GM12878 (cell line): ENCODE measurements around the gene FOSB. TPM values are rescaled to one million over a fixed set of nuclear protein-coding genes. Genes with fewer than 3 reads are reported as not detected.

ENCODE experiments used
- BACH1 ChIP-seq: fragments of 450-650 bp; IDR thresholded peaks from 2 replicates; pipeline ENCODE4 v1.6.1; 2017; ENCODE audit warnings: mild to moderate bottlenecking, borderline replicate concordance
- CBFB ChIP-seq: IDR thresholded peaks from 2 replicates; pipeline ENCODE4 v1.6.1; 2016; ENCODE audit warnings: antibody characterized with exemption, low read depth
- HDAC2 ChIP-seq: fragments of 200-600 bp; sonication (generic); IDR thresholded peaks from 2 replicates; pipeline ENCODE4 v1.6.1; 2017
- KLF5 ChIP-seq: fragments of 450-650 bp; IDR thresholded peaks from 2 replicates; pipeline ENCODE4 v1.6.1; 2014; ENCODE audit warnings: mild to moderate bottlenecking; ENCODE audit not compliant: partially characterized antibody
- NFYB ChIP-seq: IDR thresholded peaks from 2 replicates; pipeline ENCODE4 v1.6.1; 2011; ENCODE audit warnings: low read depth, mild to moderate bottlenecking, low read length, improper control_type of control experiment, moderate library complexity; ENCODE audit not compliant: insufficient read depth
- PAX8 ChIP-seq: fragments of 450-650 bp; IDR thresholded peaks from 2 replicates; pipeline ENCODE4 v1.6.1; 2017; ENCODE audit warnings: mild to moderate bottlenecking, moderate library complexity
- TAF1 ChIP-seq: IDR thresholded peaks from 2 replicates; pipeline ENCODE4 v1.6.1; 2011; ENCODE audit warnings: mild to moderate bottlenecking, low read depth, low read length, borderline replicate concordance
- ZNF384 ChIP-seq: IDR thresholded peaks from 2 replicates; pipeline ENCODE4 v1.6.1; 2012; ENCODE audit warnings: low read depth, mild to moderate bottlenecking, low read length, improper control_type of control experiment, borderline replicate concordance
- polyA plus RNA-seq, 11 experiments: library from polyadenylated mRNA; depleted of rRNA in 4 of 11; unstranded in 6 of 11; stranded (reverse) in 5 of 11; fragments of >200 nt; fragmentation: Nextera tagmentation in 4 of 11; fragmentation: Illumina TruSeq in 1 of 11; extraction: Ambion mirVana in 4 of 11; extraction: Trizol in 1 of 11; gene quantifications; 1 replicate in 1 of 11; 2 replicates in 10 of 11; pipeline versions ENCODE4 v1.2.1 to v1.2.3, GENCODE V29; 2011 to 2016; ENCODE audit warnings: inconsistent platforms in 2 of 11, missing spikeins in 2 of 11, low read depth in 1 of 11
- total RNA-seq, 4 experiments: library from RNA; depleted of rRNA in 3 of 4; stranded (reverse); fragments of >200 nt in 3 of 4; fragmentation: Illumina TruSeq in 1 of 4; extraction: Trizol in 1 of 4; gene quantifications; 2 replicates each; pipeline versions ENCODE4 v1.2.1 to v1.2.3, GENCODE V29; 2013 to 2021
- TF ChIP-seq, protein P1 (sequence below): fragments of 150-350 bp; IDR thresholded peaks from 2 replicates; pipeline ENCODE4 v1.6.1; 2016; ENCODE audit warnings: low read depth, low read length

FOSB gene
- total and polyA plus RNA-seq, 10 of the 15 experiments (the other 5 are each of a cell fraction or from before 2014, with no cell fraction given) = 0.06 to 0.56 (median 0.26) TPM

DNA sequence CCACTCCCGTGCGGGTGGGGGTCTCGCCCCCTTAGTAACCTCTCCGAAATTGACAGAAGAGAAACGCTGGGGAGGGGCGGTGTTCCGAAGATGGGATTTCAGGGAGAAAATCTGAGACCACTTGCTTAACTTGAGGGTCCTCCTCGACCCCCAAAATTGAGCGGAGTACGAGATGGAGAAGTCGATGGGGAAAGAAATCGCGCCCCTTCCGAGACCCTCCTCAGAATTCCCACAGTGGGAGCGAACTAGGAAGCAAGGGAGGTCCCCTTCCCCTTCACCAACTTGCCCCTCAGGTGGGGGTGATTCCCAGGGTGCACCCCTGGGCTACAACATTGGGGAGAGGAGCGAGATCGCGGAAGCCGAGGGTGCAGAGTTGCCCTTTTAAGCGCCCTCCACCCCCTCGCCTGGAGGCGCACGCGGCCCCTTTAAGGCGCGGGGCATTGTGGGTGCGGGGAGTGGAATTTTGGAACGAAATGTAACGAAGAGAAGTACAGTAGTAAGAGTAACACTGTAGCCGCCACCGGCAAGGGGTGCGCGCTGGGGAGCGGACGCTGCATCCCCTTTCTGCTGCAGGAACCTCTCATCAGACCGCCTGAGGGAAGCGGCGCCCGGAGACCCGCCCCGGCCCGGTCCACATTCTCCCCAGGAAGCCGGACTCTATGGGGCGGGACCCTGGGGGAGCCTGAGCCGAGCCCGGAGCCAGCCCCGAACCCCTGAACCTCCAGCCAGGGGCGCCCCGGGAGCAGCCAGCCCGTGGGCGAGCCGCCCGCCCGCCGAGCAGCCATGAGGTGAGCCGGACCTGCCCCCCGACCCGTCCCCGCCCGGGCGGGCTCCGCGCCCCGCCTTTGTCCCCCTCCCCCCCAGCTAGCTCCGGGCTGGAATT lies 39.4 kb downstream of the FOSB start, which contains the start of gene VASP (continued):
- TF ChIP-seq TAF1 (peak; percentile 97), PAX8 (no peak), HDAC2 (no peak), ZNF384 (no peak), NFYB (no peak), BACH1 (peak; percentile 78; the same call in 1 of the 2 replicates), KLF5 (no peak), CBFB (peak; percentile 81)
- TF ChIP-seq, protein P1, sequence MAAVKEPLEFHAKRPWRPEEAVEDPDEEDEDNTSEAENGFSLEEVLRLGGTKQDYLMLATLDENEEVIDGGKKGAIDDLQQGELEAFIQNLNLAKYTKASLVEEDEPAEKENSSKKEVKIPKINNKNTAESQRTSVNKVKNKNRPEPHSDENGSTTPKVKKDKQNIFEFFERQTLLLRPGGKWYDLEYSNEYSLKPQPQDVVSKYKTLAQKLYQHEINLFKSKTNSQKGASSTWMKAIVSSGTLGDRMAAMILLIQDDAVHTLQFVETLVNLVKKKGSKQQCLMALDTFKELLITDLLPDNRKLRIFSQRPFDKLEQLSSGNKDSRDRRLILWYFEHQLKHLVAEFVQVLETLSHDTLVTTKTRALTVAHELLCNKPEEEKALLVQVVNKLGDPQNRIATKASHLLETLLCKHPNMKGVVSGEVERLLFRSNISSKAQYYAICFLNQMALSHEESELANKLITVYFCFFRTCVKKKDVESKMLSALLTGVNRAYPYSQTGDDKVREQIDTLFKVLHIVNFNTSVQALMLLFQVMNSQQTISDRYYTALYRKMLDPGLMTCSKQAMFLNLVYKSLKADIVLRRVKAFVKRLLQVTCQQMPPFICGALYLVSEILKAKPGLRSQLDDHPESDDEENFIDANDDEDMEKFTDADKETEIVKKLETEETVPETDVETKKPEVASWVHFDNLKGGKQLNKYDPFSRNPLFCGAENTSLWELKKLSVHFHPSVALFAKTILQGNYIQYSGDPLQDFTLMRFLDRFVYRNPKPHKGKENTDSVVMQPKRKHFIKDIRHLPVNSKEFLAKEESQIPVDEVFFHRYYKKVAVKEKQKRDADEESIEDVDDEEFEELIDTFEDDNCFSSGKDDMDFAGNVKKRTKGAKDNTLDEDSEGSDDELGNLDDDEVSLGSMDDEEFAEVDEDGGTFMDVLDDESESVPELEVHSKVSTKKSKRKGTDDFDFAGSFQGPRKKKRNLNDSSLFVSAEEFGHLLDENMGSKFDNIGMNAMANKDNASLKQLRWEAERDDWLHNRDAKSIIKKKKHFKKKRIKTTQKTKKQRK = no peak
